ENCODE results near the gene EVI5L.
A peak's percentile ranks its signal among the peaks of the same experiment; 100 is the strongest.

The EVI5L gene

DNA sequence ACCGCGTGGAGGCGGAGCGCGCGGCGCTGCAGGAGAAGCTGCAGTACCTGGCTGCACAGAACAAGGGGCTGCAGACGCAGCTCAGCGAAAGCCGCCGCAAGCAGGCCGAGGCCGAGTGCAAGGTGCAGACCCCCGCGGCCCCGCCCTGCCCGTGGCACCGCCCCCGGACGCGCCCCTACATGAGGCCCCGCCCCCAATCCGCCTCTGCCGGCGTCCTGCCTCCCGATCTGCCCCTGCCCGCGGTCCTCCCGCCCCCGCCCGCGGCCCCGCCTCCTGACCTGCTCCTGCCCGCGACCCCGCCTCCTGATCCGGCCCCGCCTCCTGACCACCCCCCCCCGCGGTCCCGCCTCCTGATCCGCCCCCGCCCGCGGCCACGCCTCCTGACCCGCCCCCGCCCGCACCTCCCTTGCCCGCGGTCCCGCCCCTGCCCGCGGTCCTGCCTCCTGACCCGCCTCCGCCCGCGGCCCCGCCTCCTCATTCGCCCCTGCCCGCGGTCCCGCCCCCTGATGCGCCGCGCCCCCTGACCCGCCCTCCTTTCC lies 32.5 kb downstream of the EVI5L start:
- DNase-seq = no peak

DNA sequence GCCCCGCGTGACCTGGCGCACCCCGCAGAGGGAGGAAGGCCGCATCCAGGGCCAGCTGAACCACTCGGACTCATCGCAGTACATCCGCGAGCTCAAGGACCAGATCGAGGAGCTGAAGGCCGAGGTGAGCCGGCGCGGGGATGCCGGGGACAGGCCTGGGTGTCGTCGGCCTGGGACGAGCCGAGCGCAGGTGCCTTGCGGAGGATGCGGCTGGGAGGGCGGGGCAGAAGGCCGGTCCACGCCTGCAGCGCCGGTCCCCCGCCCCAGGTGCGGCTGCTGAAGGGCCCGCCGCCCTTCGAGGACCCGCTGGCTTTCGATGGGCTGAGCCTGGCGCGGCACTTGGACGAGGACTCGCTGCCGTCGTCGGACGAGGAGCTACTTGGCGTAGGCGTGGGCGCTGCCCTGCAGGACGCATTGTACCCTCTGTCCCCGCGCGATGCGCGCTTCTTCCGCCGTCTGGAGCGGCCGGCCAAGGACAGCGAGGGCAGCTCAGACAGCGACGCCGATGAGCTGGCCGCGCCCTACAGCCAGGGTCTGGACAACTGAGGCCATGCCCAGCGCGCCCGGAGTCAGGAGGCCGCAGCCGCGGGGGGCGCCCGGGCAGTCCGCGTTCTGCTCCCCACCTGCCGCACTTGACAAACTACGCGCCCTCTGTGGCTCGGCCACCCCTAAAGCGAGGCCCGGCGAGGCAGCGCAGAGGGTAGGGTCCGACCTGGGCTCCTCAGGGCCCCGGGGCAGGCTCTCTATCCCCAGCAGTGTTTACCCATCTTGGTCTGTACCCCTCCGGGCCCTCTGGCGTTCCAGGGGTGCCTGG lies 33.3 kb downstream of the EVI5L start:
- no peak for DNase-seq

DNA sequence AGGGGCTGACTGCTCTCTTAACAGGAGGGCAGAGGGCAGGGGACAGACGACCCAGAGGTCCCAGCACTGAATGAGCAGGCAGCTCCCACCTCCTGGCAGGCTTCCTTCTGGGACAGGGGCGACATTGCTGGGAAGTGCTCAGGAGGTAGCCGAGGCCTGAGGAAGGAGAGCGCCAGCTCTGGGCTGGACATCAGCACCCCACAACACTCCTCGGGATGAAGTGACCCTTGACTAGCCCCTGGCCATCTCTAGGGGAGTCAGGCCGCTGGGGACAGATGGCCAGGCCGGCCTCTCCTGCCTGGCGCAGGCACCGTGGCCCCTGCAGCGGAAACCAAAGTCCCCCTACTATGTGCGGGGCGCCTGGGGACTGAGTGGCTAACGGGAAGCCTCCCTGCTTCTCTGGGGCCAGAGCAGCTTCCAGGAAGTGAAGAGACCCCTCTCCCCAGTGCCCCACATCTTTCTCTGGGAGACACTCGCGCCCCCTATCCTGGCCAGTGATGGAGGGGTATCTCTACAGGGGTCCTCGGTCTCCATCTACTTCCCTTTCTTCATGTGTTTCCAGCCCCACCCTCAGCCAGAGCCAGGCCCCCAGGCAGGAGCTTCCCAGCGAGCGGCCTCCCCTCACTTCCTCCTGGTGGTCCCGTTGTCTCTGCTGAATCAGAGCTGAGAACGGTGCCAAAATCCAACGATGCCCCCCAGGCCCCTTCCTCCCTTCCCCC lies 34.1 kb downstream of the EVI5L start:
- no peak for DNase-seq

DNA sequence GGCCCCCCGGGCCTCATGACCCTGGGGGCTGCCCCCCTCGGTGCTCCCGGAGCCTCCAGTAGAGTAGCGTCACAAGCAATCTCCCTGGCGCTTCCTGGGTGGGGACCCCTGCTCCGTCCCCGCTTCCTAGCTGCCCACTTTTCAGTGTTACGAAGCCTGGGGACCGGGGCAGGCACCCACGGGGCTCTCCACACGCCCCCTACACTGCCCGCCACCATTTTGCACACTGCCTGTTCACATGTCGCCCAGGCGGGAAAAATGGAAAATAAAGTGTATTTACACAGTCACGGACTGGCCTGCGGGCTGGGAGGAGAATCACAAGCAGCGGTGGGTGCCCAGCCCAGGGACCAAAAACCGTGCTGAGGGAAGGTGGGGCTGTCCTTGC lies 34.7 kb downstream of the EVI5L start:
- DNase-seq = no peak

DNA sequence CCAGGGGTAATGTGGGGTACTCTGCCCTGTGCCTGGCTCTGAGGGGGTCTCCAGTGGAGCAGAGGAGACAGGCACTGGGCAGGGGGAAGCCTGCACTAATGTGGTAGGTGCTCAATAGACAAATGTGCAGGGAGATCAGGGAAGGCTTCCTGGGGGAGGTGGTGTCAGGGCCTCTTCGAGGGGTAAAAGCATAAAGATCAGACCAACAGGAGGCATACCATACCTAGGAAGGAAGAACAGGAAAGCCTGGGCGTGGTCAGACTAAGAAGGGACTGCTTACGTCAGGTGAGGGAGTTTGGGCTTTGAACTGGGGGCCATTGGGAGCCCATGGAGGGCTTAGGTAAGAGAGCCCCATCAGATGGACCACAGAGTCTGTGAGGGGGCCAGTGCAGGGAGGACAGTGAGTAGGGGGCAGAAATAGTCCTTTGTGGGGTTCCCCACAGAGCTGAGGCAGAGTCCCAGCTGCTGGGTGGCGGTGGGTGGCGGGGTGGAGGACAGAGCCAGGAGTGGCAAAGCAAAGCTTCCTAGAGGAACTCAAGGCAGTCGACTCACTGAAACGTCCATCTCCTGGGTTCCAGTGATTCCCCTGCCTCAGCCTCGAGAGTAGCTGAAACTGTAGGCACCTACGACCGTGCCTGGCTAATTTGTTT lies 35.4 kb downstream of the EVI5L start:
- no peak for DNase-seq

- no peak for DNase-seq
Measured at GRCh38 chr19:7866399-7867091, 36.5 kb downstream of the EVI5L start.

- no peak for DNase-seq
Measured at GRCh38 chr19:7867092-7867844, 37.2 kb downstream of the EVI5L start.

- DNase-seq = no peak
Measured at GRCh38 chr19:7868326-7868670, 38.3 kb downstream of the EVI5L start.

DNA sequence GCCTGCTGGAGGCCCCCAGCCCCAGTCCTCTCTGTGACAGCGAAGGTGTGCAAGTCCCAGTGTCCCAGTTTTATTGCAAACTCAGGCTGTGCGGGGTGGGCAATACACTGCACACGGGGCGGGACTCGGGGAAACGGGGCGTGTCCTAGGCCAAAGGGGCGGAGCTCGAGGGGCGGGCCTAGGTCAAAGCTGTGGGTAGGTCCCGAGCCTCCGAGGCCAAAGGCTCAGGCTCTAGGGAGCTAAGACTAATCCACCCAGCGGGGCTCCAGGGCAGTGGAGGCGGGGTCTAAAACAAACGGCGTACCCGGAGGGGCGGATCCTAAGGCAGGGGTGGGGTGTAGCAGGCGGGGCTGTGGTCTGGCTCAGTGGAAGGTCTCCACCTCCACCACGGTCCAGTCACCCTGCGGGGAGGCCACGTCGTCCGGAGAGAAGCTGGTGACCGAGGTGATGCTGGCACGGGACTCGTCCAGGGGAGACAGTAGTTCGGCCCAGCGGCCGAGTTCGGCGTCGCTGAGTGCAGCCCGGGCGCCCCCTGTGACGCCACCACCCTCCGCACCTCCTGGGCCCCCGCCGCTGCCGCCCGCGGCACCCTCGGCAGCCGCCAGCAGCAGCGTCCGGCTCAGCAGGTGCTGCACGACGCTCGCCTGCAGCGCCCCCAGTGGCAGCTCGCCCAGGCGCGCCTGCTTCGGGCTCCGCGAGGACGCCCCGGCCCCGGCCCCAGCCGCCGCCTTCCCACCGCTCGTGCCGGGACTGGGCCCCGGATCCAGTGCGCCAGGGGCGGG lies 38.8 kb downstream of the EVI5L start:
- peak; percentile 53 for DNase-seq

GRCh38 chr19:7869453-7869909 lies 39.5 kb downstream of the EVI5L start:
- DNase-seq = no peak

GRCh38 chr19:7869910-7870511 lies 40.0 kb downstream of the EVI5L start:
- peak; percentile 67 for DNase-seq

DNA sequence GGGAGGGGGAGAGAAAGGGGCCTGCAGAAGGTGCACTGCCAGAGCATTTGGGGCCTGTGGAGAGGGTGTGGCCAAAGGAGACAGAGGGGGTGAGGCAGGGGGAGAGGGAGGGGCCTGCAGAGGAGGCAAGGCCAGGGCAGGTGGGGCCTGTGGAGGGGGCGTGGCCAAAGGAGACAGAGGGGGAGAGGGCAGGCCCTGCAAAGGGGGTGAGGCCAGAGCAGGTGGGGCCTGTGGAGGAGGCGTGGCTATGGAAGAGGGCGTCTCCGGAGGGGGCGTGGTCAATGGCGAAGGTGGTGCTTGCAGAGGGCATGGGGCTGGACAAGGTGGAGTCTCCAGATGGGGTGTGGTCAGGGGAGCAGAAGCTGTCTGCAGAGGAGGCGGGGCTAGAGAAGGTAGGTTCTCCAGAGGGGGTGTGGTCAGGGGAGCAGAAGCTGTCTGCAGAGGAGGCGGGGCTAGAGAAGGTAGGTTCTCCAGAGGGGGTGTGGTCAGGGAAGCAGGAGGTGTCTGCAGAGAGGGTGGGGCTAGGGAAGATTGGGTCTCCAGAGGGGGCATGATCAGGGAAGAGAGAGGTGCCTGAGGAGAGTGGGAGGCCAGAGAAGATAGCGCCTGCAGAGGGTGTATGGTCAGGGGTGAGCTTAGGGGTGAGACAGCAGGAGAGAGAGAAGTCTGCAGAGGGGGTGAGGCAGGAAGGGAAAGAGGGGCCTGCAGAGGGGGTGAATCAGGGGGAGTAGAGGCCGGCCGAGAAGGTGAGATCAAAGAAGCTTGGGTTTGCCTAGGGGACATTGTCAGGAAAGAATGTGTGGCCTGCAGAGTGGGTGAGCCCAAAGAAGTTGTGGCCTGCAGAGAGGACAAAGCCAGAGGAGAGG lies 40.8 kb downstream of the EVI5L start:
- peak; percentile 89 for DNase-seq

GRCh38 chr19:7871437-7872305 lies 41.7 kb downstream of the EVI5L start:
- peak; percentile 66 for DNase-seq

DNA sequence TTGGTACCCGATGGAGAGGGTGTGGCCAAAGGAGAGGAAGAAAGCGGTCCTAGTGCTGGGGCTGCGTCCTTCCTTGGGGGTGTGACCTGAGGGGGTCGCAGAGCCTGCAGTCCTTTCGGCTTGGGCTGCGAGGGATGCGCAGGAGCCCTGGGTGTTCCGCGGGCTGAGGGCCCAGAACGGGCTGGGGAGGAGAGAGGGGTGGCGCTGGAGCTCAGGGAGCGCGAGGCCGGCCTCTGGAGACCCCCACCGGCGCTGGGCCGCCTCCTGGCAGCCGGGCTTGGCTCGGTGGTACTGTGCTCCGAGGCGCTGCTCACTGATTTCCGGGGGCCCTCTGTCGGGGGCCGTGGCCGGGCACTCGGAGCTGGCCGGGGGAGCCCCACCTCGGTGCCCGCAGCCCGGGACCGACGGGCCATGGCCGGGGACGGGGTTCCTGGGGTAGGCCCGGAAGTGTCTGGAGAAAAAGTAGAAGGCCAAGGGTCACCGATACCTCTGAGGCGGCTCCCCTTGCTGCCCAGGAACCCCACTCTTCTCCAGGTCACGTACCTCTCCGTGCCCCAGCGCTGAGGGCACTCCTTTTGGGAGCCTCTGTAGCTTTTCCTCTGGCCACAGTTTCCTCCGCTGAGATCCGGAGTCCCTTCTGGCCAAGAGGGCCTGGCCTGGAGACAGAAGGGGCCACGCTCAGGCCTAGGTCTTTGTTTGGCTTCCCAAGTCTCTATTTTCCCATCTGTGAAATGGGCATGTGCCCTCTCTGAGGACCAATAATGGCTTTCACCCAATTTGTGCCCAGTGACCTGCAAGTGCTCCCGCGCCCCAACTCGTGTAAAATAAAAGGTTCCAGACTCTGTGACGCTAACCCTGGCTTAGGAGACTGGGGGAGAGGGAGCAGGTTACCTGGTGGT lies 42.5 kb downstream of the EVI5L start:
- no peak for DNase-seq

DNA sequence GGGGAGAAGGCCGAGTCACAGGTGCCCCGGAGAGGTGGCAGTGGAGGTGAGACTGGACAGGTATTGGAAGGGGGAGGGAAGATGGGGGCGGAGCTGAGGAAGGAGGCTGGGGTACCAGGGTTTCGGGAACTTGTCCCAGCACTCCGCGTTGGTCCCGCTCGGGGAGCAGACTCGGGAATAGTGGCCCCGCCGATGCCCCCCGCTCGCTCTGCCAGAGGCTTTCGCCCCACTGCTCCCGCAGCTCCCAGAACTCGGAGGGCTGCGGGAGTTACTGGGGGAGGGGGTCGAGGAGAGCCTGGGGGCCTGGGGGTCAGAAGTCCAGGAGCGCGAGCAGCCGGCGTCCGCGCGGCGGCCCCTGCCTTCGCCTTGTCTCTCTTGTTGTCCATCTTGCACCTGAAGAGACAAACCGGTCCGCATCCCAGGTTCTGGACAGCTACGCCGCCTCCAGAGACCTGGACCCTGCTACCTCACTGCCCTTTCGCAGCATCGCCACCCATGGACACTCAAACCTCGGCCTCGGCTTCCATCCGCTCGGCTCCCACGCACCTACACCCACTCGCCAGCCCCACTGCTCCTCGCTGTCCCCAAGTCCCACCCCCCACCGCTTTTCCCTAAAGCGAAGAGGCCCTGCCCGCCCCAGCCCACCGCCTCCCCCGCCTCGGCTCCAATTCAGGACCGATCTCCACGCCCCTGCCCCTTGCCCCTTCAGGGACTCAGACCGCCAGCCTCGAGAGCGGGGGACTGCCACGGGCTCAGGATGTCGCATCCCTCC lies 43.5 kb downstream of the EVI5L start:
- no peak for DNase-seq

GRCh38 chr19:7874076-7874896 lies 44.3 kb downstream of the EVI5L start, which contains the start of gene PRR36:
PRR36 (minus strand) TSS chr19:7874390; CDS start chr19:7873689, 701 bp downstream.
- DNase-seq = no peak

Data from GF-D8 (cell line).